ES-I3 (cell line): ENCODE data around the gene CAPN8.

ENCODE experiments used
- H3K36me3 ChIP-seq: 2 replicates; pipeline ENCODE4 v1.6.1; 2013; ENCODE audit warnings: mild to moderate bottlenecking, low read length, control low read depth, moderate library complexity; ENCODE audit not compliant: insufficient read depth
- H3K4me1 ChIP-seq: 2 replicates; pipeline ENCODE4 v1.6.1; 2013; ENCODE audit warnings: mild to moderate bottlenecking, control low read depth, low read length; ENCODE audit not compliant: insufficient read depth
- H3K9ac ChIP-seq: 2 replicates; pipeline ENCODE4 v1.6.1; 2013; ENCODE audit warnings: low read depth, mild to moderate bottlenecking, low read length, moderate library complexity
- H3K9me3 ChIP-seq: 2 replicates; pipeline ENCODE4 v1.6.1; 2013; ENCODE audit warnings: mild to moderate bottlenecking, low read length, moderate library complexity; ENCODE audit not compliant: control insufficient read depth, insufficient read depth

CAPN8 gene

DNA sequence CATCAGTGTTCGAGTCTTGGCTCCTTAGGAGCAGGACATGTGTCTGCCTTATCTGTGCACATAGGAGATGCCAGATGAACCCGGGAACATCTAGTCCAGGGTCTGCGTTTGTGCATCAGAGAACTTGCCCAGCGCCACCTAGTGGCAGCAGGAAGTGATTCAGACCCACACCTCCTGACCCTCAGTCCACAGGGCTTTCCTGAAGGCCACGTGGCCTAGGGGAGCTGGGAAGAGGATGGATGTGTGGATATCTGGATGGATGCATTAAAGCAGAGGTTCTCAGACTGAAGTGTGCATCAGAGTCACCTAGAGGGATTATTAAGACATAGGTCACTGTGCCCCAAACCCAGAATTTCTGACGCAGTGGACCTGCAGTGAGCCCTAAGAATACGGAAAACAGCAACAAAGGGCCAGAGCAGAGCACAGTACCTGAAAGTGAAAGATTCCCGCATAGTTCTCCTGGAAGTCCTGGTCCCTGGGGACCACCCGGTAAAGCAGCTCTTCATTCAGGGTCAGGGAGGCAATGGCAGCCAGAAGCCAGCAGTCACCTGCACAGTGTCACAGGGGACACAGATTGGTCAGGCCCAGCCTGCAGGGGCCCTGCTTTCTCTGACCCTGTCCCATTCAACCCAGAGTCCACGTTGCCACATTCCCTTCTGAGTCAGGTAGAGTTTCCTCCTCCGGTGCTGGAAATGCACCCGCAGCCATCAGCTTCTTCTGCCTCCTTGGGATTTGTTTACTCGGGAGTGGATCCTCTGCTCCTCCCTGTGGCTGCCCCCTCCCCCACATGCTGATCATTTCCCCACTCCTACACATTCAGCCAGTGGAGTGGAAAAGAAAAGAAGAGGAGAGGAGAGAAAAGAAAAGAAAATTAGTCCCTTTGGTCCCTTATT lies 37.0 kb downstream of the CAPN8 start:
- no peaks in the 10 kb centered on the region for H3K9me3 ChIP-seq
- no peaks in the 10 kb centered on the region for H3K4me1 ChIP-seq
- H3K9ac ChIP-seq: no peak overlapping the region
- H3K36me3 ChIP-seq: no peaks in the 10 kb centered on the region

DNA sequence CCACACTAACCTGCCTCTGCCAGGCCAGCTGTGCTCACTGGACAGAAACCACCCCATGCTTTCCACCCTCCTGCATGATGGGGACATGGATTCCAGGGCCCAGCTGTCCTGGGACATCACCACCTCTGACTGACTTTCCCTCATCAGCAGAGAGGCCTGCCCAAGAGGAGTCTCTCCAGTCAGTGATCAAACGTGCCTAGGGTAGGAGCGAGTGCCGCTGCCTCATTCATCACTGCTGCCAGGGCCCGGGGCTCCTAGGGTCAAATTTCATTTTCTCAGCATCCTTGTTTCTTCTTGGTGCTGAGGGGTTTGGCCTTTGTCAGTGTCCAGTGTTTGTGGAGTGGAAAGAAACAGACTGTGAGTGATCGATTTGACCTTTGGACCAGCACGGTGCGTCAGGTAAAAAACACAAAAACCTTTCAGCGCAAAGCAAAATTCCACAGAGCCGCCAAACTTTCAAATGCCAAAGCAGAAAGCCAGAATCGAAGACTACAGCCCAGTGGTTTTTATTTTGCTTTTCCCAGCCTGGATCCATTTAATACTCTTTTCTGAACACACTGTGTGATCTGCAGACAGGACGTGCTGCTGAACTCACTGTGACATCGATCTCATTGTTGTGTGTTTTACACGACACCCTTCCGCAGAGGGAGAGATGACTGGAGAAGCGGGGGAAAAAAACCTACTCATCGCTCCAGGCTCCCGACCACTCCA lies 43.2 kb downstream of the CAPN8 start:
- Histone ChIP-seq H3K9ac (no peak overlapping the region), H3K4me1 (no peaks in the 10 kb centered on the region), H3K9me3 (no peaks in the 10 kb centered on the region), H3K36me3 (no peaks in the 10 kb centered on the region)

DNA sequence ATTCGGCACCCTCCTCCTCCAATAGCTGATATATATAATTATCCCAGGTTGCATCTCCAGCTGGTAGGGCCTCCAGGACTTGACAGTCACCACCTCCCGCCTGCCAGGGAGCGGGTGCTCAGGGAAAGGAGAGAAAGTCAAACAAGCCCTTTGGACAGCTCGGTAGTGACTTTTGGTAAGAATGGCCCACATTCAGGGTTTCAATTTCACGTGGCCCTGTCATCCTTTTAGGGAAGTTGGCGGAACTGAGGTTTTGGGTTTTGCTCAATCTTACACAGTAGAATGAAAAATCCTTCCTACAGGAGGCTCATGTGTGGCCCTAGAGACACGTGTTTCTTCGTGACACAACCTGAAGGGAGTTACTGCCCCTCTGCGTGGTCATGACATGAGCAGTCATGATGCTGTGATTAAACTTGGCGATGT lies 44.2 kb downstream of the CAPN8 start:
- H3K4me1 ChIP-seq: no peaks in the 10 kb centered on the region
- H3K9ac ChIP-seq: no peak overlapping the region
- no peaks in the 10 kb centered on the region for H3K9me3 ChIP-seq
- H3K36me3 ChIP-seq: no peaks in the 10 kb centered on the region

DNA sequence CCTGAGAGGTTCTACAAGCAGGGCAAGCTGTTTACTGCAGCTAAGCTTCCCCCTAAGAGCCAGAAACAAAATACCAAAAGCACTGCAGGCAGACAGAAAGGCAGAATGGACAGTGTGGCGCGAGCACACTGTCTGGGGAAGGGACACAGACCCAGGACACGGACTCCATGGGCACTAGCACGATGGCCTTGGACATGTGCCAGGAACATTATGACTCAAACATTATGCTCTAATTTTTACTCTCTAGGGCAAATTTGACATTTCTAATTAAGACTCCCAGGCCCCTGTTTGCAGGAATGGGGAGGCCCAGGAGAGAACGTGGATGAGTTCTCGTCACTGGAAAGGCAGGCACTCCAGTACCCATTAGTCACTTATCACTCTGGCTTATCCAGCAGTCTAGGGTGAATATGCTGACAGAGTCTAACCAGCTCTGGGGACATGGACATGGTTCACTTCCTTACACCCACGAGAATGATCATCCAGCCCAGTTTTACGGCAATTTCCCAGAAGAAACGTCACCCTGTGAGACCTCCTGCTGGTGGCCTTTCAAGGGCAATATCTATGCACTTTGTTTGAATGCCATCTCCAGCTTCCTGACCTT lies 45.1 kb downstream of the CAPN8 start:
- no peaks in the 10 kb centered on the region for H3K36me3 ChIP-seq
- no peak overlapping the region for H3K9ac ChIP-seq
- no peaks in the 10 kb centered on the region for H3K4me1 ChIP-seq
- H3K9me3 ChIP-seq: no peaks in the 10 kb centered on the region

DNA sequence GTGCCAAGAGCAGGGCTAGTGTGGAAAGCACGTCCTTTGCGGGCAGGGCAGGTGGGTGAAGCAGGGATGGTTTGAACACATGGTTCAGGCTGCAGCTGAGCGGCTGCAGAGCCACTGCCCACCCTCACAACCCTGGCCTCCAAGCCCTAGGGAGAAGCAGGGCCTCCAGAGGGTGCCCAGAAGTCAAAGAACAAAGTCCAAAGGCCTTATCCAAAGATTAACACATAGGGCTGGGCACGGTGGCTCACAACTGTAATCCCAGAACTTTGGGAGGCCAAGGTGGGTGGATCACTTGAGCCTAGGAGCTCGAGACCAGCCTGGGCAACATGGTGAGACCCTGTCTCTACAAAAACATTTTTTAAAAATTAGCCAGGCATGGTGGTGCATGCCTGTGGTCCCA lies 46.8 kb downstream of the CAPN8 start:
- H3K36me3 ChIP-seq: no peaks in the 10 kb centered on the region
- no peak overlapping the region for H3K9ac ChIP-seq
- no peaks in the 10 kb centered on the region for H3K4me1 ChIP-seq
- H3K9me3 ChIP-seq: no peaks in the 10 kb centered on the region

DNA sequence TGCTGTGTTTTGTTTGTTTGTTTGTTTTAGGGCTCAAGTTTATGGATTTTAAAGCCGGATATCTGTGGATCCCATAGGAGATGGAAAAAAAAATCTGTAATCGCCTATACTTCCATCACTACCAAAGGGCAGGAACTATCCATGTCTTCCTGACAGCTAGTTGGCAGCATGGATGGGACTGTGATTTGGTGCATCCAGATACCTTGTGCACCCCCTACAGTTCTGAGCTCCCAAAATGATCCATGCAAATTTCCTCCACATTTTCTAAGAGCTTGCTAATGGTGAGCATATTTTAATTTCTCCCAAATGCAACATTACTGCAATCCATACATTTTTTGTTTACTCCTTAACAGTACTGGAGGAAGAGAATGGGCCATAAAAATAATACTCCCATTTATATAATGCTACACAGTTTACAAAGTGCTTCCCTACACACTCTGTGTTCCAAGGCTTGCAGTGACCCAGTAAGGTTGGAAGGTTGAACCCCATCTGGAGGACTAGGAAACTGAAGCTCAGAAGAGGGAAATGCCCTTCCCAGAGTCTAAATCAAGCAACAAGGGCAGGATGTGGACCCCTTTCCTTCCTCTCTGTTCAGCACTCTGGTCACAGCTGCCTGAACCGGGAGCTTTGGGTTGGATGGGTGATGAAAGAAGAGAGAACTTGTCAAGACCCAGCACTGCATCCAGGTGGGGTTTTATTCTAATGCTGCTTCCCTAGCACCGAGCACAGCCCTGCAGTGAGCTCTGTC lies 48.0 kb downstream of the CAPN8 start:
- Histone ChIP-seq H3K36me3 (no peaks in the 10 kb centered on the region), H3K4me1 (no peaks in the 10 kb centered on the region), H3K9ac (no peak overlapping the region), H3K9me3 (no peaks in the 10 kb centered on the region)

DNA sequence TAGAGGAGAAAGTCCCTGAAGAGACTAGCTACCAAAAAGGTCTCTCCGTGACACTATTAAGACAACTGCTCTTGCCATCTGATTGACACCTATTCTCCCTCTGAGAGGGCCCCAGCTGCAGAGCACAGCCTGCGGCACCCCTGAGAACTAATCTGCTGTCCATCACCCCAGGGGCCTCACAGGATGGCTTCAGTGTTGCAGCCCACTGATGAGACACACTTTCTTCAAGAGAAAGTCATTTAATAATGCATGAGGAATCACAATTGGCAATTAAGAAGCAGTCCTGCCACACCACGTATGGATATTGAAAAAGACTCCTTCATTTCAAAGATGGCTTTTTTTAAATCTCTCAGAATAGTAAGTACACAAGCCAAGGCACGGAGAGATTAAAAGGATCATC lies 48.9 kb downstream of the CAPN8 start:
- H3K36me3 ChIP-seq: no peaks in the 10 kb centered on the region
- H3K4me1 ChIP-seq: no peaks in the 10 kb centered on the region
- no peaks in the 10 kb centered on the region for H3K9me3 ChIP-seq
- no peak overlapping the region for H3K9ac ChIP-seq

DNA sequence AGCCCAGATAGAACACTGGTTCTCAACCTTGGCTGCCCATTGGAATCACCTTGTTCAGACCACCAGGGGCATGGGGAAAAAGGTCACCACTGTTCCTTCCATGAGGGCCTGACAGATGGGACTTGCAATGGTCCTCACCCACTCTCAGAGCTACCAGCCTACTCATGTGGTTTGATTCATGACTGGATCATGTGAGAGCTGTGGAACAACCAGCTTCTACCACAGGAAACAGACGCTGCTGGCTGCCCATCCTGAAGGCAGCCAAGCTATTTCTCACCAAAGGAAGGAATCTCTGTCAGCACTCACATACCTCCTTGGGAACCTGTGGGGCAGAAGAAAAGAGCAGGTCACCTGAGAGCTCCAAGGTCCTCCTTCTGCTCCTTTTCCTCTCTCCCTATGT lies 53.6 kb downstream of the CAPN8 start:
- Histone ChIP-seq H3K9ac (no peak overlapping the region), H3K36me3 (no peaks in the 10 kb centered on the region), H3K4me1 (no peaks in the 10 kb centered on the region), H3K9me3 (no peaks in the 10 kb centered on the region)

DNA sequence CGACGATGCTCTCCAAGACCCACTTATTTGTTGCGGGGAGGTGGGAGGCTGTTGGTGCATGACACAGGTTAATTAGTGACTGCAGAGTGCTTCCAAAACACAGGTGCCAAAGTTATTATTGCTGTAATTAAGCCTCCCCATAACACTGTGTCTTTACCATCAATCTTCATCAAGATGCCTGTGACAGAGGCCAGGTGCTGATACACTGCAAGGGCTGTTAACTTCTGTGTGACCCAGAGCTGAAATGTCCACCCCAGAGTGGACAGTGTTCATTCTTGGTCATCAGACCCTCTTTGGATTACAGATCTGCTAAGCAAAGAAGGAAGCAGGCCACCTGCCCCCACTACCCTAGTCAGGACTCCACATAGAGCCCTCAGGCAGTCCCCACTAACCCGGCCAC lies 55.5 kb downstream of the CAPN8 start:
- no peaks in the 10 kb centered on the region for H3K4me1 ChIP-seq
- no peaks in the 10 kb centered on the region for H3K9me3 ChIP-seq
- H3K9ac ChIP-seq: no peak overlapping the region
- no peaks in the 10 kb centered on the region for H3K36me3 ChIP-seq

DNA sequence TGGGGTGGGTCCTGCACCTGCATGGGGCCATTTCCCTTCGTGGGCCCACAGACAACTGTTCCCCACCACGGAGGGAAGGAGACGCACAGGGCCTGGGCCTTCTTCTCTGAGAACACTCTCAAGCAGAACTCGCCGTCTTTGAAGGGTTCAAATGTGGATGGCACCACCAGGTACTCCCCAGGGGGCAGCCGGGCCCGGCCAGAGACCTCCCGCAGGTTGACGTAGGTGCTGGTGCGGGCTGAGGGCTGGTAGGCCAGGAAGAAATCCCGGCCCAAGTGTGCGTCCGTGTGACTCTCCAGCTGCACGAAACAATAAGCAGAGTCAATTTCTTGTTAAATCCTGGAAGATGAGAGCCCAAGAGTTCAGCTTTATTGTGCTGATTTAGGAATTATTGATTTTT lies 56.4 kb downstream of the CAPN8 start:
- H3K36me3 ChIP-seq: no peaks in the 10 kb centered on the region
- no peak overlapping the region for H3K9ac ChIP-seq

DNA sequence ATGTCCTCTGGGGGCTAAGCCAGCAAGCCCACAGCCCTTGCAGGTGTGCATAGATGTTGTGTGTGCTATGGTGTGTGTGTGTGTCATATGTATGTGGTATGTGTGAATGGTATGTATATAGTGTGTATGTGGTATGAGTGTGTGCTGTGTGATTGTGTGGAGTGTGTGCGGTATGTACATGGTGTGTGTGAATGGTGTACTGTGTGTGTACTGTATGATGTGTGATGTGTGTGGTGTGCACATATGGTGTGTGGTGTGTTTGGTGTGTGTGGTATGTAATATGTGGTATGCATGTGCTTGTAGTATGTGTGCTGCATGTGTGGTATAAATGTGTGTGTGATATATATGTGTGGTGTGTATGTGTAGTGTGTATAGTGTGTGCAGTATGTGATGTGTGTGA lies 107.0 kb downstream of the CAPN8 start:
- Histone ChIP-seq H3K9me3 (no peaks in the 10 kb centered on the region), H3K4me1 (no peaks in the 10 kb centered on the region), H3K36me3 (no peaks in the 10 kb centered on the region), H3K9ac (no peak overlapping the region)

More for the DNA sequence above, 56.4 kb downstream of the CAPN8 start:
- no peaks in the 10 kb centered on the region for H3K9me3 ChIP-seq
- no peaks in the 10 kb centered on the region for H3K4me1 ChIP-seq

DNA sequence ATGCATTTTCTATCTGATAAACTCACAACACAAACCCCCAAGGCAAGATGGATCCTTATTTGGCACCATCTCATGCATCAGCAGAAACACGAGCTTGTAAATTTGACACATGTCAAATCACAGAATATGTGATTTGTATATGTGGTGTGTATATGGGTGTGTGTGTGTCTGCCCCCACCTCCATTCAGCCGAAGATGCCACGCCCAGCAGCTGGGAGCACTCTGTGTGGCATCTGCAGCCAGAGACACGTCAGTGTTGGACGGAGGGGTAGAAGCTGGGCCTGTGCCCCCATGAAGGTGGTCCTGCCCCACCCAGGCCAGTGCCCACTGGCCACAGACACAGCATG lies 108.4 kb downstream of the CAPN8 start:
- H3K36me3 ChIP-seq: no peaks in the 10 kb centered on the region
- no peaks in the 10 kb centered on the region for H3K4me1 ChIP-seq
- H3K9me3 ChIP-seq: no peaks in the 10 kb centered on the region
- H3K9ac ChIP-seq: no peak overlapping the region

DNA sequence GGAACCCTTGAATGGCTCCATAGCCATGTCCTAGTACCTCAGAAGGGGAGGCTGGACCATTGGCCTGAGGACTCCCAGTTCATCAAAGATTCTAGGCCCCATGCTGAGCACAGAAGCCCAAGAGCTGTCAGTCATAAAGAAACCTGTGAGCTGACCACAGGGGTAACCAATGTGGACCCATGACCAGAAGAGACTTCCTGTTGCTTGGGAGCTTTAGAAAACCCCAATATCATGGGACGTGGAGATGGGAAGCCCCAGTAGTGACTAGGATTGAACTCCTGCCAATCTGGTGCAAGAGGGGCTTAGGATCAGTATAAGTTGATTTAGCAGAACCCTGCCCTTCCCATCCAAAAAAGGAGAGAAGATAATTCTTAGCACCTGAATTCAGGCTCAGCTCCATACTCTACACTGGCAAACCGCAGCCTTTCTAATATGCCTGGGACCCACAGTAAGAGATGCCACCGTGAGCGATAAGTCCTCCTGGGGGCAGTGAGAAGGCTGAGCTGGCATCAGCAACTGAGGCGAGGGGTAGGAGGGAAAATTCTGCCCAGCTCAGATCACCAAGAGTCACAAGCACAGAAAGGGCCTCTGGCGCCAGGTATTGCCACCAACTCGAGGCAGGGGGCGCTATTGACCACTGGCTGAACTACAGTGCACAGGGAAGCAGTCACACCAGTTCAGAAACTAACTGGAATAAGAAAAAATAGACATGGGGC lies 108.9 kb downstream of the CAPN8 start:
- H3K4me1 ChIP-seq: no peaks in the 10 kb centered on the region
- no peaks in the 10 kb centered on the region for H3K36me3 ChIP-seq
- no peaks in the 10 kb centered on the region for H3K9me3 ChIP-seq
- H3K9ac ChIP-seq: no peak overlapping the region

DNA sequence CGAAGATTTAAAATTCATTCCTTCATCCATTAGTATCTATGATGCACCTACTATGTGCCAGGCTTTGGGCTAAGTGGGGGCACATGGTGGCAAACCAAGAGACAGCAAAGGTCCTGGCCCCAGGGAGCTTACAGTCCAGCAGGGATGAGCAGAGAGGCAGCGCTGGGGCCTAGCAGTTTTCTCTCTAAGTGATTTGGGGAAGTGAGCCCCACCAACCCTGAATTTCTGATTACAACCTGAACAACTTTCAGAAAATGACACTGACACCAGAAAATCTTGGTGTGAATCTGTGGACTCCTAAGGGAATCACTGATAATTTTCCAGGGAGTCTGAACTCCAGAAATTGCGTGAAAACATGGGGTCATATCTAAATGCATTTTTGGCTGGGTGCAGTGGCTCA lies 111.5 kb downstream of the CAPN8 start:
- Histone ChIP-seq H3K9ac (no peak overlapping the region), H3K4me1 (peaks cover 4% of the 10 kb centered on the region; the same call in 1 of the 2 replicates), H3K36me3 (no peaks in the 10 kb centered on the region), H3K9me3 (no peaks in the 10 kb centered on the region)
